Neural progenitor cell (in vitro differentiated cells): ENCODE results near the gene HDAC2. TPM values are rescaled to one million over a fixed set of nuclear protein-coding genes. Genes with fewer than 3 reads are reported as not detected.

Experiments used
- DNase-seq: peaks from one replicate; pipeline ENCODE4 v3.0.0-alpha.2; 2016; ENCODE audit warnings: low spot score
- H2AFZ ChIP-seq: fragments of 200-600 bp; sonication (generic); replicated peaks from 2 replicates; pipeline ENCODE4 v1.6.1; 2016; ENCODE audit warnings: antibody characterized with exemption
- H3F3A ChIP-seq: fragments of 200-600 bp; sonication (generic); 2 replicates; pipeline ENCODE4 v1.6.1; 2016; ENCODE audit warnings: antibody characterized with exemption, low read depth
- H3K27ac ChIP-seq: fragments of 200-600 bp; sonication (generic); 2 replicates; pipeline ENCODE4 v1.5.1; 2016; ENCODE audit warnings: mild to moderate bottlenecking
- H3K27me3 ChIP-seq: fragments of 200-600 bp; sonication (generic); 2 replicates; pipeline ENCODE4 v1.6.1; 2016; ENCODE audit warnings: mild to moderate bottlenecking, moderate library complexity
- H3K36me3 ChIP-seq: fragments of 200-600 bp; sonication (generic); 2 replicates; pipeline ENCODE4 v1.5.1; 2016
- H3K4me1 ChIP-seq: fragments of 200-600 bp; sonication (generic); 2 replicates; pipeline ENCODE4 v1.6.1; 2016; ENCODE audit warnings: mixed run types
- H3K4me2 ChIP-seq: fragments of 200-600 bp; sonication (generic); 2 replicates; pipeline ENCODE4 v1.6.1; 2016
- H3K4me3 ChIP-seq: fragments of 200-600 bp; sonication (generic); 2 replicates; pipeline ENCODE4 v1.5.1; 2016
- H3K79me2 ChIP-seq: fragments of 200-600 bp; sonication (generic); 2 replicates; pipeline ENCODE4 v1.6.1; 2016; ENCODE audit warnings: low read depth
- H3K9ac ChIP-seq: fragments of 200-600 bp; sonication (generic); 2 replicates; pipeline ENCODE4 v1.6.1; 2016
- H3K9me3 ChIP-seq: fragments of 200-600 bp; sonication (generic); 2 replicates; pipeline ENCODE4 v1.5.1; 2016; ENCODE audit warnings: low read depth
- H4K20me1 ChIP-seq: fragments of 200-600 bp; sonication (generic); 2 replicates; pipeline ENCODE4 v1.6.1; 2016; ENCODE audit warnings: low read depth
- H3K27ac Mint-ChIP-seq: 3 replicates; pipeline ENCODE4 v1.8.0; 2021; ENCODE audit warnings: mixed read lengths
- H3K27me3 Mint-ChIP-seq: 2 replicates; pipeline ENCODE4 v1.8.0; 2022; ENCODE audit warnings: low read depth, mild to moderate bottlenecking, inconsistent platforms, moderate library complexity, mixed read lengths; ENCODE audit not compliant: insufficient read depth
- H3K36me3 Mint-ChIP-seq: 3 replicates; pipeline ENCODE4 v1.8.0; 2021; ENCODE audit warnings: mixed read lengths
- H3K4me1 Mint-ChIP-seq: 3 replicates; pipeline ENCODE4 v1.8.0; 2021; ENCODE audit warnings: mixed read lengths
- H3K4me3 Mint-ChIP-seq: 3 replicates; pipeline ENCODE4 v1.8.0; 2021; ENCODE audit warnings: mild to moderate bottlenecking, moderate library complexity, mixed read lengths
- H3K9me3 Mint-ChIP-seq: 3 replicates; pipeline ENCODE4 v1.8.0; 2020; ENCODE audit warnings: mixed read lengths
- CTCF ChIP-seq: fragments of 200-600 bp; sonication (generic); IDR thresholded peaks from 2 replicates; pipeline ENCODE4 v1.5.1; 2017; ENCODE audit warnings: antibody characterized with exemption, mild to moderate bottlenecking
- EZH2 ChIP-seq: fragments of 200-600 bp; sonication (generic); IDR thresholded peaks from 2 replicates; pipeline ENCODE4 v1.6.1; 2017; ENCODE audit warnings: antibody characterized with exemption, mild to moderate bottlenecking, moderate library complexity
- EZH2phosphoT487 ChIP-seq: fragments of 200-600 bp; sonication (generic); IDR thresholded peaks from 2 replicates; pipeline ENCODE4 v1.6.1; 2017; ENCODE audit warnings: antibody characterized with exemption
- total RNA-seq: library from RNA; depleted of rRNA; stranded (reverse); fragments of >200 nt; gene quantifications from 2 replicates; pipeline ENCODE4 v1.2.3, GENCODE V29; 2015; ENCODE audit warnings: low replicate concordance

Gene HDAC2
- total RNA-seq, 1 donor from 2014 or later, result 429 TPM

- Histone ChIP-seq H3F3A (no peaks in the 10 kb centered on the region), H3K9me3 (no peaks in the 10 kb centered on the region), H3K27ac (no peak overlapping the region), H3K4me1 (no peaks in the 10 kb centered on the region), H3K4me2 (no peak overlapping the region), H3K4me3 (no peak overlapping the region), H3K36me3 (no peaks in the 10 kb centered on the region), H3K27me3 (no peaks in the 10 kb centered on the region), H3K9ac (no peak overlapping the region), H2AFZ (no peak overlapping the region), H4K20me1 (no peaks in the 10 kb centered on the region), H3K79me2 (no peaks in the 10 kb centered on the region)
- TF ChIP-seq EZH2phosphoT487 (no peak), CTCF (no peak), EZH2 (no peak)
- Mint-ChIP-seq H3K4me1 (no peaks in the 10 kb centered on the region), H3K27me3 (peaks cover 5% of the 10 kb centered on the region), H3K27ac (no peak overlapping the region), H3K4me3 (no peak overlapping the region), H3K36me3 (no peaks in the 10 kb centered on the region), H3K9me3 (peaks cover 3% of the 10 kb centered on the region)
- DNase-seq, result no peak
Observed at GRCh38 chr6:113886512-113886911, 84.4 kb downstream of the HDAC2 start.

GRCh38 chr6:113884011-113884410, 86.9 kb downstream of the HDAC2 start:
- Mint-ChIP-seq H3K4me1 (peaks cover 6% of the 10 kb centered on the region), H3K27ac (no peak overlapping the region), H3K27me3 (peaks cover 3% of the 10 kb centered on the region), H3K36me3 (no peaks in the 10 kb centered on the region), H3K4me3 (no peak overlapping the region), H3K9me3 (no peaks in the 10 kb centered on the region)
- no peak for DNase-seq
- H3K4me2 ChIP-seq, result no peak overlapping the region
- H3K79me2 ChIP-seq, result no peaks in the 10 kb centered on the region
- H2AFZ ChIP-seq, result no peak overlapping the region
- H3K36me3 ChIP-seq, result no peaks in the 10 kb centered on the region
- H3K9me3 ChIP-seq, result no peaks in the 10 kb centered on the region
- H4K20me1 ChIP-seq, result no peaks in the 10 kb centered on the region
- no peak overlapping the region for H3K4me3 ChIP-seq
- H3K27ac ChIP-seq, result no peak overlapping the region
- H3K27me3 ChIP-seq, result no peaks in the 10 kb centered on the region
- H3K4me1 ChIP-seq, result no peaks in the 10 kb centered on the region
- TF ChIP-seq EZH2phosphoT487, result no peak
- no peak for TF ChIP-seq CTCF
- no peak for TF ChIP-seq EZH2
- H3F3A ChIP-seq, result no peaks in the 10 kb centered on the region
- no peak overlapping the region for H3K9ac ChIP-seq

Other genes starting within 250 kb of the HDAC2 start
- 133 and 163 TPM in 2 replicates for gene MARCKS, start 113.8 kb downstream of the HDAC2 start, total RNA-seq